G401.6 (cell line): ENCODE measurements around the gene GNAT2.
A peak's percentile ranks its signal among the peaks of the same experiment; 100 is the strongest.

Experiments
- FAIRE-seq: peaks from 2 replicates; lab custom pipeline; 2012; peaks lifted over from hg19 to GRCh38; lab: Jason Lieb, UNC

GNAT2 gene

GRCh38 chr1:109641861-109642260, 22.4 kb upstream of the GNAT2 start:
- FAIRE-seq = no peak

- no peak for FAIRE-seq
Measured at GRCh38 chr1:109641078-109641740, 21.8 kb upstream of the GNAT2 start.

GRCh38 chr1:109640285-109640865, 21.0 kb upstream of the GNAT2 start:
- FAIRE-seq = peak; percentile 8

GRCh38 chr1:109639841-109640184, 20.4 kb upstream of the GNAT2 start:
- FAIRE-seq = no peak

- FAIRE-seq = no peak
Measured at GRCh38 chr1:109639063-109639840, 19.8 kb upstream of the GNAT2 start.

- no peak for FAIRE-seq
Measured at GRCh38 chr1:109637446-109637845, 18.0 kb upstream of the GNAT2 start.

GRCh38 chr1:109636201-109636952, 17.0 kb upstream of the GNAT2 start:
- no peak for FAIRE-seq

- FAIRE-seq = no peak
Measured at GRCh38 chr1:109635862-109636200, 16.4 kb upstream of the GNAT2 start.

- FAIRE-seq = no peak
Measured at GRCh38 chr1:109634771-109635750, 15.6 kb upstream of the GNAT2 start.

GRCh38 chr1:109634292-109634691, 14.9 kb upstream of the GNAT2 start:
- FAIRE-seq = no peak

GRCh38 chr1:109632671-109633346, 13.4 kb upstream of the GNAT2 start:
- FAIRE-seq = no peak

GRCh38 chr1:109631513-109632505, 12.4 kb upstream of the GNAT2 start:
- FAIRE-seq = no peak

GRCh38 chr1:109630898-109631512, 11.6 kb upstream of the GNAT2 start:
- no peak for FAIRE-seq

GRCh38 chr1:109630081-109630897, 10.9 kb upstream of the GNAT2 start:
- no peak for FAIRE-seq

GRCh38 chr1:109629372-109630030, 10.1 kb upstream of the GNAT2 start:
- no peak for FAIRE-seq

GRCh38 chr1:109628540-109629321, 9.3 kb upstream of the GNAT2 start:
- no peak for FAIRE-seq
